ENCODE data around the gene TSHB.

- TF ChIP-seq POLR2A (IDR thresholded peaks at IDR 0.05) (no peak), CTCF (IDR thresholded peaks at IDR 0.05) (no peak)
Measured at GRCh38 chr1:114988095-114988494, 41.5 kb upstream of the TSHB start.
